OCI-LY3 (cell line): ENCODE measurements around the gene MPZL1.

ENCODE experiments used
- H2AFZ ChIP-seq: fragments of 200-600, 300-600 bp; shearing (Covaris generic); 2 replicates; pipeline ENCODE4 v1.6.0; 2014; ENCODE audit warnings: antibody characterized with exemption, low read depth, low read length
- H3K27ac ChIP-seq: fragments of 200-600, 300-600 bp; sonication (generic); 2 replicates; pipeline ENCODE4 v1.5.1; 2014; ENCODE audit warnings: mild to moderate bottlenecking, low read length, moderate library complexity, mixed read lengths
- H3K27me3 ChIP-seq: fragments of 200-600, 300-600 bp; sonication (generic); 2 replicates; pipeline ENCODE4 v1.6.1; 2014; ENCODE audit warnings: low read depth, low read length, mixed read lengths
- H3K36me3 ChIP-seq: fragments of 200-600, 300-600 bp; sonication (generic); replicated peaks from 2 replicates; pipeline ENCODE3; 2014; ENCODE audit warnings: low read depth, low read length, mixed read lengths
- H3K4me1 ChIP-seq: fragments of 300-600, 200-600 bp; sonication (generic); 2 replicates; pipeline ENCODE4 v1.6.1; 2014; ENCODE audit warnings: low read length, mixed read lengths
- H3K4me2 ChIP-seq: fragments of 200-600, 300-600 bp; sonication (generic); 2 replicates; pipeline ENCODE4 v1.6.1; 2014; ENCODE audit warnings: low read length, mixed read lengths
- H3K4me3 ChIP-seq: fragments of 300-600, 200-600 bp; sonication (generic); 2 replicates; pipeline ENCODE4 v1.5.1; 2014; ENCODE audit warnings: antibody characterized with exemption, mild to moderate bottlenecking, low read length, moderate library complexity
- H3K79me2 ChIP-seq: fragments of 300-600, 200-600 bp; shearing (Covaris generic); 2 replicates; pipeline ENCODE4 v1.6.1; 2014; ENCODE audit warnings: mild to moderate bottlenecking, low read length, mixed read lengths
- H3K9ac ChIP-seq: fragments of 300-600, 200-600 bp; shearing (Covaris generic); 2 replicates; pipeline ENCODE4 v1.6.0; 2014; ENCODE audit warnings: mild to moderate bottlenecking, low read length, moderate library complexity
- H3K9me3 ChIP-seq: fragments of 200-600, 300-600 bp; shearing (Covaris generic); 2 replicates; pipeline ENCODE4 v1.6.1; 2014; ENCODE audit warnings: low read length, mixed read lengths; ENCODE audit not compliant: insufficient read depth
- H4K20me1 ChIP-seq: fragments of 200-600, 300-600 bp; sonication (generic); 2 replicates; pipeline ENCODE4 v1.6.1; 2016; ENCODE audit warnings: low read length, mixed read lengths; ENCODE audit not compliant: insufficient read depth
- EZH2phosphoT487 ChIP-seq: fragments of 200-600 bp; shearing (Covaris generic); IDR thresholded peaks from 2 replicates; pipeline ENCODE4 v1.6.1; 2018; ENCODE audit warnings: antibody characterized with exemption, mixed run types, low read depth
- TF ChIP-seq, protein P1 (sequence below): fragments of 200-600, 300-600 bp; sonication (generic); IDR thresholded peaks from 2 replicates; pipeline ENCODE4 v1.5.1; 2014; ENCODE audit warnings: antibody characterized with exemption, low read length, low read depth

Gene MPZL1

DNA sequence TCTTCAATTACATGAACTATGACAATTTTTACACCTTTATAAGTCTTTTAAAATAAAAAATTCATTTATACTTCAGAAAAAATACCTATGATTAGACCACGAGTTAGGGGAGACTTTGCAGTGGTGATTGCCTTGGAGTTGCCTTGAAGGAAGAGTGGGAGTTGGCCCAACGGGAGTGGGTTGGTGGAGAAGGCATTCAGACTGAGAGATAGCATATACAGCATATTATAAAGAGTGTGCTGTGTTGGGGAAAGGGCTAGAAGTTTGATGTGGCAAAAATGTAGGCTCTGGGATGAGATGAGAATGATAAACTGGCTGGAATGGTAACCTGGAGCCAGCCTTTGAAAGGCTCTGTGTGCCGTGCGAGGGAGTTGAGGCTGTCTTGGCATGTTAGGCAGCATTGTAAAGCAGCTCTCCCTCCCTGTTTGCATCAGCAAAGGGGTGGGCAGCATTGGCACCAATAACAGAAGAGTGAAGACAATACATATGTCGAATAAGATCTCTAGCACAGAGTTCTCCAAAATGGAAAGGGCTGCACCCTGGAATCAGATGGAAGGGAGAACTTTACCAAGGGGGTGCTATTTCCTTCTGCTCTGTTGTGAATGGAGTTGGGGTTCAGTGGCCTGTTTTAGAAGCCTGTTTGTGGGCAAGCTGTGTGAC, 24.4 kb downstream of the MPZL1 start:
- Histone ChIP-seq H4K20me1 (peaks cover 9% of the 10 kb centered on the region; the same call in 1 of the 2 replicates), H3K27me3 (no peaks in the 10 kb centered on the region), H2AFZ (no peak overlapping the region), H3K9ac (no peak overlapping the region), H3K27ac (no peak overlapping the region), H3K4me2 (no peak overlapping the region), H3K4me3 (no peak overlapping the region), H3K36me3 (no peaks in the 10 kb centered on the region), H3K79me2 (peaks cover 73% of the 10 kb centered on the region), H3K4me1 (no peaks in the 10 kb centered on the region), H3K9me3 (no peaks in the 10 kb centered on the region)
- TF ChIP-seq, protein P1, sequence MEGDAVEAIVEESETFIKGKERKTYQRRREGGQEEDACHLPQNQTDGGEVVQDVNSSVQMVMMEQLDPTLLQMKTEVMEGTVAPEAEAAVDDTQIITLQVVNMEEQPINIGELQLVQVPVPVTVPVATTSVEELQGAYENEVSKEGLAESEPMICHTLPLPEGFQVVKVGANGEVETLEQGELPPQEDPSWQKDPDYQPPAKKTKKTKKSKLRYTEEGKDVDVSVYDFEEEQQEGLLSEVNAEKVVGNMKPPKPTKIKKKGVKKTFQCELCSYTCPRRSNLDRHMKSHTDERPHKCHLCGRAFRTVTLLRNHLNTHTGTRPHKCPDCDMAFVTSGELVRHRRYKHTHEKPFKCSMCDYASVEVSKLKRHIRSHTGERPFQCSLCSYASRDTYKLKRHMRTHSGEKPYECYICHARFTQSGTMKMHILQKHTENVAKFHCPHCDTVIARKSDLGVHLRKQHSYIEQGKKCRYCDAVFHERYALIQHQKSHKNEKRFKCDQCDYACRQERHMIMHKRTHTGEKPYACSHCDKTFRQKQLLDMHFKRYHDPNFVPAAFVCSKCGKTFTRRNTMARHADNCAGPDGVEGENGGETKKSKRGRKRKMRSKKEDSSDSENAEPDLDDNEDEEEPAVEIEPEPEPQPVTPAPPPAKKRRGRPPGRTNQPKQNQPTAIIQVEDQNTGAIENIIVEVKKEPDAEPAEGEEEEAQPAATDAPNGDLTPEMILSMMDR = no peak
- TF ChIP-seq EZH2phosphoT487 = no peak

DNA sequence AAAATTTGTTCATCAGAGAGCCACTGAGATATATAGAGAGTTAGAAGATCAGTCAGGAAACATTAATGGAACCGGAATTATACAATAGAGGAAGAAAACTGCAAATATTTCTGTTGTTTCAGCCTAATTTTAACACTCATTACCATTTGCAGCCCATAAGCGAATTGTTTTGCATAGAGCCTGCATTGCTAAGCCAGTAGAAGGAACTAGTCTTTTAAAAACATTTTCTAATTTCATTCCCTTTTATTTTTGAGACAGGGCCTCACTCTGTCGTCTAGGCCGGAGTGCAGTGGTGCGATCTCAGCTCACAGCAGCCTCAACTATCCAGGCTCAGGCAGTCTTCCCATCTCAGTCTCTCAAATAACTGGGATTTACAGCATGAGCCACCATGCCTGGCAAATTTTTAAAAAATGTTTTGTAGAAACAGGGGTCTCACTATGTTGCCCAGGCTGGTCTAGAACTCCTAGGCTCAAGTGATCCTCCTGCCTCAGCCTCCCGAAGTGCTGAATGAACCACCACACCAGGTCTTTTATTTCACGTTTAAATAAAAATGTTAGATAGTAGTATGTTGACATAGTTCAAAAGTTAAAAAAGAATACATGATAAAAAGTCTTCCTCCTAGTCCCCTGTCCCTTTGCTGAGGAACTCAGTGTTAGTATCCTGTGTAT, 25.3 kb downstream of the MPZL1 start:
- Histone ChIP-seq H2AFZ (no peak overlapping the region), H3K36me3 (no peaks in the 10 kb centered on the region), H3K79me2 (peaks cover 70% of the 10 kb centered on the region), H3K4me1 (peaks cover 4% of the 10 kb centered on the region; the same call in 1 of the 2 replicates), H3K27ac (no peak overlapping the region), H3K9ac (no peak overlapping the region), H4K20me1 (peaks cover 9% of the 10 kb centered on the region; the same call in 1 of the 2 replicates), H3K27me3 (no peaks in the 10 kb centered on the region), H3K4me2 (no peak overlapping the region), H3K4me3 (no peak overlapping the region), H3K9me3 (no peaks in the 10 kb centered on the region)
- TF ChIP-seq, protein P1 = no peak
- TF ChIP-seq EZH2phosphoT487 = no peak

DNA sequence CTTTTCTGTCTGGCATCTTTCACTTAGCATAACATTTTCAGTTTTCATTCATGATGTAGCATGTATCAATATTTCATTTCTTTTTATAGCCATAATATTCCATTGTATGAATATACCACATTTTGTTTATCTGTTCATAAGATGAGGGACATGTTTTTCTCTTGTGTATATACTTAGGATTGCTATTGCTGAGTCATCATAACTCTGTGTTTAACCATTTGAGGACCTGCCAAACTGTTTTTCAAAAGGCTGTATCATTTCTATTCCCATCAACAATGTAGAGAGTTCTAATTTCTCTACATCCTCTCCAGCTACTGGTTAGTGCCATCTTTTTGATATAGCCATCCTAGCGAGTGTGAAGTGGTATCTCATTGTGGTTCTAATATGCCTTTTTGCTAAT, 26.2 kb downstream of the MPZL1 start:
- no peak for TF ChIP-seq EZH2phosphoT487
- TF ChIP-seq, protein P1 = no peak
- Histone ChIP-seq H4K20me1 (peaks cover 9% of the 10 kb centered on the region; the same call in 1 of the 2 replicates), H3K79me2 (peaks cover 65% of the 10 kb centered on the region), H3K4me1 (peaks cover 13% of the 10 kb centered on the region), H3K4me3 (no peak overlapping the region), H3K9me3 (no peaks in the 10 kb centered on the region), H3K36me3 (no peaks in the 10 kb centered on the region), H3K4me2 (no peak overlapping the region), H3K27me3 (no peaks in the 10 kb centered on the region), H2AFZ (no peak overlapping the region), H3K27ac (no peak overlapping the region), H3K9ac (no peak overlapping the region)

DNA sequence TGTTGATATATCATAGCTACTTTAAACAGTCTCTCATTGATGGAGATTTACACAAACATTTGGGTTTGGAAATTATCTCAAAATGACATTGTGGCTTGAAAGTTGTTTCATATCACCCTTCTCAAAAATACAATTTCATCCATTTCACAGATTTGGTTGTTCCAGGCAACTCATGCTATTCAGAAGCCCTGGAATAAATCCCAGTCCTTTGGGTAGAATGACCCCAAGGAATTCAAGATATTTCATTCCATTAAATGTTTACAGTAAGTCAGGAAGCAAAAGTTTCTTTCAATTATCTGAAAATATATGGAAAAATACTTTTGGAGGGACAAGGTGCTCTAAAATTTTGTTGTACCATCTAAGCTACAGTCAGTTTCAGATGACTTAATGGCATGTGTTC, 27.1 kb downstream of the MPZL1 start:
- Histone ChIP-seq H3K27ac (no peak overlapping the region), H3K79me2 (peaks cover 64% of the 10 kb centered on the region), H2AFZ (no peak overlapping the region), H3K9me3 (no peaks in the 10 kb centered on the region), H4K20me1 (peaks cover 9% of the 10 kb centered on the region; the same call in 1 of the 2 replicates), H3K4me3 (no peak overlapping the region), H3K4me2 (no peak overlapping the region), H3K9ac (no peak overlapping the region), H3K4me1 (peaks cover 18% of the 10 kb centered on the region), H3K36me3 (no peaks in the 10 kb centered on the region), H3K27me3 (no peaks in the 10 kb centered on the region)
- TF ChIP-seq, protein P1 = no peak
- TF ChIP-seq EZH2phosphoT487 = no peak
